B cell (primary cell): ENCODE results near the gene ACVR1.

Experiments
- CTCF ChIP-seq: fragments of 200-600 bp; IDR thresholded peaks from one replicate; pipeline ENCODE4 v1.8.0; 2022; ENCODE audit warnings: antibody characterized with exemption, mild to moderate bottlenecking
- EZH2 ChIP-seq: IDR thresholded peaks from 2 replicates; pipeline ENCODE4 v1.6.1; 2012; ENCODE audit warnings: borderline replicate concordance, low read depth, mild to moderate bottlenecking, moderate library complexity, low read length; ENCODE audit not compliant: insufficient read depth, poor library complexity, severe bottlenecking

GRCh38 chr2:157725846-157726245, 150.3 kb downstream of the ACVR1 start:
- no peak for TF ChIP-seq CTCF
- no peak for TF ChIP-seq EZH2
